ENCODE results near the gene C17orf50.

The C17orf50 gene

DNA sequence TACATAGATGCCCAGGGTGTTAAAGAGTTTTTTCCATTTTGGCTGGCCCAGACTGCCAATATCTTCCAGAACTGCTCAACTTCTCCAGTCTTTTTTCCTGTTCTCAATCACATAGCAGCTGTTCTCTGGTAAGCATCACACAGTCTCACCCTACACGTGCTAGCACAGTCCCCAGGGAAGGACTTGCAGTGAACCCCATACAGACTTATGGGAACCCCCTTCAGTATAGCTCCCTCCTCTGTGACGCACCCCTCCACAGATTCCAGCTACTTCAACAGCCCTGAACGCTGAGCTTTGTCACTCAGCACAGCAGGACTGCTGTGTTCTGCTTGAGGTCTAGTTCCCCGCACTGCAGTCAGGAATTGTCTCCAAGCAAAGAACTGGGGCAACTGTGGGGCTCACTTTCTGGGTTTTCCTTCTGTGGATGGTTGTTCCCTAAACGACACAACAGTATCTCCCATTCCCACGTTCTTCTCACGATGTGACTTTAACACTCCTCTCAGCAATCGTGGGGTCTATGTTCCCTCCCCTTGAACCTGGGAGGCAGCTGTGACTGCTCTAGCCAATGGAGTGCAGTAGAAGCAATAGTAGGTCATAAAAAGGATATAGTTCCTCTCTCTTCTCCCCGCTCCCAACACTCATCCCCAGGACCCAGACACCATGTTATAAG is 31.1 kb downstream of the C17orf50 start:
- no peak for DNase-seq

- DNase-seq: no peak
Observed at GRCh38 chr17:35793257-35793656, 32.6 kb downstream of the C17orf50 start.

- DNase-seq: no peak
Observed at GRCh38 chr17:35795007-35795870, 34.6 kb downstream of the C17orf50 start, which contains the start of gene MMP28. Gene MMP28 (minus strand): TSS chr17:35795641. CDS start chr17:35795377, 264 bp downstream.

DNA sequence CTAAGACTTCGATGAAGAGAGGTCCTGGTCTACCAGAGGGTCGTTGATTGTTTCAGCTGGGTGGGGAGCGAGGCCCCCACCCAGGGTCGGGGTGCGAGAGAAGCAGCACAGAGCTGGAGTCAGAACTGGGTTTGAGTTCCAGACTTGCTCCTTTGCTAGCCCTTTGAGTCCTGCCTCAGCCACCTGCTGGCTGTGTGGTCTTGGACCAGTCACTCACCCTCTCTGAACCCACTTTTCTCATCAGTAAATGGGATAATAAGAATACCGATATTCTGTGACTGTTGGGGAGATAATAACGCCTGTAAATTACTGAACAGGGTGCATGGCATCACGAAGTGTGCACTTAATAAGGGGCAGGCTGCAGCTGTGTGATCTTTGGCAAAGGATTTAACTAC is 35.2 kb downstream of the C17orf50 start:
- no peak for DNase-seq

DNA sequence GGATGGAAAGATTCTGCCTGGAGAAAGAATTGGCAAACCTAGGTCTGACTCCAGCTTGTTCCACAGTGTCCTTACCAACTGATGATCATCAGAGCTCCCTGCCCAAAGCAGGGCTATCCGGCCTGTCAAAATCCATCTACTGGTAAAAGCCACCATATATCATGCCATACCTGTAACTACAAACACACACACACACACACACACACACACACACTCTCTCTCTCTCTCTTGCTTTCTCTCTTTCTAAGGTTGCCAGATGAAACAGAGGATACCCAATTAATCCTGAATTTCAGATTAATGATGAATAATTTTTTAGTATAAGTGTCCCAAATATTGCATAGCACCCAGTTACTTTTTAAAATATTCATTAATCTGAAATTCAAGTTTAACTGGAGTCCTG is 36.3 kb downstream of the C17orf50 start:
- DNase-seq: no peak

DNA sequence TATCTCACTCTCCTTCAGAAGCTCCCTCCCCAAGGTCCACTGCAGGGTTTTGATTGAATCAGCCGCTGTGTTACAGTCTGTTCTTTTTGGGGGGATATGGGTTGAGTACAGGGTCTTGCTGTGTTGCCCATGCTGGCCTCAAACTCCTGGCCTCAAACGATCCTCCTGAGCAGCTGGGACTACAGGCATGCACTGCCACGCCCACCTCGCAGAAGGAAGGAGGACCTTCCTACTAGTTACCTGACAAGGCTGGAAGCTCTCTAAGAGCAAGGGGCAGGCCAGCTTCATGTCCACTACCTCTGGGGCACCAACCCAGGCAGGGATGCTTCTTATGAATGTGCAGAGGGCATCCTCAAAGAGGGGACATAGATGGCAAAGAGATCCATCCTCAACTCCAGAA is 36.7 kb downstream of the C17orf50 start:
- no peak for DNase-seq

GRCh38 chr17:35797918-35798317 is 37.2 kb downstream of the C17orf50 start:
- no peak for DNase-seq

DNA sequence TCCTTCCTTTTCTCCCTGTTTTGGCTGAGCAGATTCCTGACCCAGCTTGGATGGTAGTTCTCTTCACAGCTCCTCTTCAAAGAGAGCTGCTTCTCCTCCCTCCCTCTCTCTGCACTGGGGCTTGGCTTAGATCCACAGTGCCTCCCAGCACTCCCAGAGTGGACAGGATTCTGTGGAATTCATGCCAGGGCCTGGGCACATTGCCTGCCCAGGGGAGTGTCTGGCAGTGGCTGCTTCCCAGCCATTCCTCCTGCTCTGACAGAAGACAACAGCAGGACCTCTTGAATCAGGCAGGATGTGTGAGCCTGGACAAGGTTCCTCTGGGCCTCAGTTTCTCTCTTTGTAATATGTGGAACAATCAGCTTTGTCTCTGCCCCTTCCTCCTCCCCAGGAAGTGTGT is 39.3 kb downstream of the C17orf50 start:
- DNase-seq: no peak

GRCh38 chr17:35801583-35802224 is 41.0 kb downstream of the C17orf50 start:
- no peak for DNase-seq

DNA sequence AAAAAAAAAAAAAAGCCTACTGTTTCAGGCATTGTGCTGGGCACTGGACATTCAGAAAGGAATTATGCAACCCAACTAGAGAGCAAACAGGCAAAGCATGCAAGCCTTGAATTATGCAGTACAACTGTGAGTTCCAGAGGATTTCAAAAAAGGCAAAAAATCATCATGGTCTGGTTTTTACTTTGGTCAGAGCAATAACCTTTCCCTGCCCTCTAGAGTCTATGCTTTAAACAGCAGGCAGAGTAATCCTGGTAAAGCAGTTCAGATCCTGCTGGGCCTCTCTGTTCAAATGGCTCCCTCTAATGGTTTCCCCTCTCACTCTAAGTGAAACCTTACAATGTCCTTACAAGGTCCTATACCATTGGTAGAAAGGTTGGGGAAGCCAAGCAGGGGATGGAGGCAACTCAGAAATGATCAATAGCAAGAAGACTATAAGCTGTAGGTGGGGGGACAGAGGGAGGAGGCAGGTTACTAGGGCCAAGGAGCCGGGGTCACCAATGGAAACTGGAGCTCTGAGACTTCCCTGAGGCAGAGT is 44.0 kb downstream of the C17orf50 start:
- no peak for DNase-seq

DNA sequence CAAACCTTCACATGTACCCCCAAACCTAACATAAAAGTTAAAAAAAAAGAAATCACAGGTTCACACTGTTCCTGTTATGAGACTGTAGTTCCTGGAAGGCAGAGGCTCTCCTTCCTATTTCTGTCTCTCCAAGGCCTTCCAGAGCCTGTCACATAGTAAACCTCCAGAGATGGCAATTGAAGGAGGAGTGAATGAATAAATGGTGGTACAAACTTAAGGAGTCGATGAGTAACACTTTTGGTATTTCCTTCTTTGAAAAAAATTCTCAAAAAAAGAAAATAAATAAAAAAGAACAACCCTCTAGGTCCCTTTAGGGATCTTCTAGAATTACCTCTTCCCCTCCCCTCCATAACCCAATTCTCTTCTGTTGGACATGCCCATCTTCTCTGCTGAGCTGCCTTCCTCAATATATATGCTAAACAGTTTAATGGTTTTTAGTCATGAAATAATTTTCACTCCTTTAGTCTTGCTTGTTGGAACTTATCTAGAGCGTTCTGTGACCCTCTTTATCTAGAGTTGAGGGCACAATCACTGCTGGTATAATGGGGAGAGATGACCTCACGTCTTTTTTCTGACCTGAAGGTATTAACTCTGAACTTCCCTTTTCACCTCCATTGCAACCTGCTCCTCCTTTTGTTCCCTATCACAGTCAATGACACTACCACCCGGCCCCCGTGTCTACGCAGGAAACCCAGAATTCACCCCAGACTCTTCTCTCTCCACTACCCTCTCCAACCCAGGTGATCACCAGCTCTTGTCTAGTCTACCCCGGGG is 46.9 kb downstream of the C17orf50 start:
- no peak for DNase-seq

DNA sequence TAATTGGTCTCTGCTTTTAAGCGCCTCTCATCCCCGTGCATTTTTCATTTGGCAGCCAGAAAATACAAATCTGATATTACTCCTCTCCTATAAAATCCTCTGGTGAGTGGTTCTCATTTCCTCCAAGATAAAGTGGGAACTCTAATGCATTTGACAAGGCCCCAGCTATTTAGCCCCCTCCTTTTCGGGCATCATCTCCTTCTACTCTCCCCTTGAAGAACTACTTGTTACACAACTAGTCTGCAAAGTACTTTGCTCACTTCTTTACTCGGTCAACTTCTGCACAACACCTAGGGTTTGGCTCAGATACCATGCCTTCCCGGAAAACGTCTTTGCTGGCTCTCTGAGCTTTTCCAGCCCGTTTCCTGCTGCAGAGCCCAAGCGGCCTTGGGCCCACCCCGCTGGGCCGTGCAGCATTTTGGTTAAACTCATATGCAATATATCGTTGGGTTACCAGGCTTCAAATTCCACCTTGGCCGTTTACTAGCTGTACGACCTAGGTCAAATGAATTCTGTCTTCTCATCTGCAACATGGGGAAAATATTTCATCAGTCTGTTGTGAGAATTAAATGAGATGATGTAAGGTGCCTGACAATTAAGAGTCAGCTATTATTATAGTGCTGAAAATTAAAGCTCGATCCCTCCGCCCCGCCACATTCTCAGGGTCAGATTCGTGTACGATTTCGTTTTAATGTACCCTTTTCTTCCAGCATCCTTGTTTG is 47.7 kb downstream of the C17orf50 start:
- no peak for DNase-seq

DNA sequence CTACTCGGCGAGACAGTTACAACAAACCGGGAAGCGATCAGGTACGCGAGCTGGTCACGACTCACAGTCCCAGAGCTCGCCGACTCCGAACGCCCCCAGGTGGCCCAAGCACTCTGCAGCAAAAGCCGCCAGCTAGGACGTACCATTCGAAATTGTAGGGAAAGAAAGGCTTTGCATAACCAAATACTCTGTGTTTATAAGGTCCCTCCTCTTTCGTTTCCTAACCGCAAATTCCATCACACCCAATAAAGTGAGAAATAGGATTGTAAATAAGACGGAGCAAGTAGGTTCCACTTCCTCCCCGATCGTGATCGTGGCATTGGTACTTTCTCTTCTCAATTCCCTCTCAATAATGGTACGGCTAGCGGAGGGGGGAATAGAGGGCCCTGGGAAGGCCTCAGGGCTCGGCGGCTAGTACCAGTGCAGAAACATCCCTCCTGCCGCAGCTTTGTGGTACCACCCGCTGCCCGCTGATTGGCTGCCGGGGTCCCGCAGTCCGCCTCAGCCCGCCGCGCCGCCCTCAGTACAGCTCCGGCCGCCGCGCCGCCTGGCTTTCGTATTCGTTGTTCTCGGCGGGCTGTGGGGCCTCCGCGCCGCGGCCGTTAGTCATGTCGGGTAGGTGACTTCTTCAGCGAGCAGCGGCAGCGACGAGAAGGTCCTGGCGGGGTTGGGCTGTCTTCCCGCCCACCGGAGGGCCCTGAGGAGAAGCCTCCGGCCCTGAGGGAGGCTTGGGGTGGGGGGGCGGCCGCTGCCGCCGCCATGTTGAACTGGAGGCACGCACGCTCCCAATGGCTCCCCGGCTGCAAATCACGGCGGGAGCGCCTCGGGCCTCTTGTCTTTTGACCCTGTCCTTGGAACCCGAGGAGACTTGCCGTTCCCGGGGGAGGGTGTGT is 48.5 kb downstream of the C17orf50 start, which contains the start of gene TAF15:
Gene TAF15, plus strand, starts transcription at position 523 of the 893 bp plus-strand sequence. Its CDS starts 86 bp downstream, at position 609.
- DNase-seq: peak; percentile 83

- DNase-seq: no peak
Observed at GRCh38 chr17:35809855-35810461, 49.3 kb downstream of the C17orf50 start.

GRCh38 chr17:35811759-35812158 is 51.1 kb downstream of the C17orf50 start:
- DNase-seq: no peak

DNA sequence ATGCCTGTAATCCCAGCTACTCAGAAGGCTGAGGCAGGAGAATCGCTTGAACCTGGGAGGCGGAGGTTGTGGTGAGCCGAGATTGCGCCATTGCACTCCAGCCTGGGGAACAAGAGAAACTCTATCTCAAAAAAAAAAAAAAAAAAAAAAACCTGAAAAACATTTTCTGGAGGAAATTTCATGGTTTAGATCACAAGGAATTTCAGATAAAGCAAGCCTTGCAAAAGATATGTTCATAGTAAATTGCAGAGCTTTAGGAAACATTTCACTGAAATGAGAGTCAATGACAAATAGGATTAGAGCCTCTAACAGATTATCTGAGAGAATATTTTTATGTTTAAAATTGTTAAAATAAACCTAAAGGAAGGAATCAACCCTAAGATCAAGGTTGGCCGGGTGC is 51.8 kb downstream of the C17orf50 start:
- DNase-seq: no peak

Measured in cortex of kidney (tissue), 1 donor.